Measurements from ENCODE around the gene SNX20. TPM values are rescaled to one million over a fixed set of nuclear protein-coding genes. Genes with fewer than 3 reads are reported as not detected.

The SNX20 gene
- total and polyA plus RNA-seq, 2 of the 13 experiments (the other 11 are each of a cell fraction or from before 2014, with no cell fraction given), result not detected

DNA sequence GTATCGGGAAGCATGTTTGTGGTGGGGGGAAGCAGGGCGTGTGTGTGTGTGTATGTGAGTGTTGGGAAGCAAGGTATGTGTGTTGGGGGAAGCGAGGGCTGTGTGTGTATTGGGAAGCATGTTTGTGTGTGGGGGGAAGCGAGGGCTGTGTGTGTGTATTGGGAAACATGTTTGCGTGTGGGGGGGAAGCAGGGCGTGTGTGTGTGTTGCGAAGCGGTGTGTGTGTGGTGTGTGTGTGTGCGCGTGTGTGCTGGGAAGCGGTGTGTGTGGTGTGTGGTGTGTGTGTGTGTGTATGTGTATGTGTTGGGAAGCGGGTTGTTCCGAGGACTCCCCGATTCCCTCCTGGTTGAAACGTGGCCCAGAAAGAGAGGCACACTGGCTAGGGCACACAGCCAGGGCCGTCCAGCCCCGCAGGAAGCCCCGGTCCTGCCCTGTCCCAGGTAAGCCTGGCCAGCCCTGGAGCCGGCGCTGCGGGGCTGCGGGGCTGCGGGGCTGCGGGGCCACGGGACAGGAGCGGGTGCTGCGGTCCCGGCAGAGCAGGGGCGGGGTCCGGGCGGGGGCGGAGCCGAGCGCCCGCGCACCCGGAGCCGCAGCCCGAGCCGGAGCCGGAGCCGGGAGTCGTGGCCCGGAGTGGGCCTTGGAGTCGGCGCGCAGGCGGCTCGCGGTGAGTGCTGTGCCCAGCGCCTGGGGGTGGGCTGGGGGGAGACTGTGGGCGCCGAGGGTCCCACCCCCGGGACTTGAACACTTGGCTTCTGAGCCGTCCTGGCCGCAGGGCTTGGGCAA lies 12.1 kb upstream of the SNX20 start, which contains the start of gene NOD2 (continued):
- TF ChIP-seq MBD4 (IDR thresholded peaks at IDR 0.05; ENCODE audit: borderline replicate concordance, low read length), result no peak
- TF ChIP-seq ZNF251 (CRISPR knock-in tag; IDR thresholded peaks at IDR 0.05), result no peak
- TF ChIP-seq, protein P1, sequence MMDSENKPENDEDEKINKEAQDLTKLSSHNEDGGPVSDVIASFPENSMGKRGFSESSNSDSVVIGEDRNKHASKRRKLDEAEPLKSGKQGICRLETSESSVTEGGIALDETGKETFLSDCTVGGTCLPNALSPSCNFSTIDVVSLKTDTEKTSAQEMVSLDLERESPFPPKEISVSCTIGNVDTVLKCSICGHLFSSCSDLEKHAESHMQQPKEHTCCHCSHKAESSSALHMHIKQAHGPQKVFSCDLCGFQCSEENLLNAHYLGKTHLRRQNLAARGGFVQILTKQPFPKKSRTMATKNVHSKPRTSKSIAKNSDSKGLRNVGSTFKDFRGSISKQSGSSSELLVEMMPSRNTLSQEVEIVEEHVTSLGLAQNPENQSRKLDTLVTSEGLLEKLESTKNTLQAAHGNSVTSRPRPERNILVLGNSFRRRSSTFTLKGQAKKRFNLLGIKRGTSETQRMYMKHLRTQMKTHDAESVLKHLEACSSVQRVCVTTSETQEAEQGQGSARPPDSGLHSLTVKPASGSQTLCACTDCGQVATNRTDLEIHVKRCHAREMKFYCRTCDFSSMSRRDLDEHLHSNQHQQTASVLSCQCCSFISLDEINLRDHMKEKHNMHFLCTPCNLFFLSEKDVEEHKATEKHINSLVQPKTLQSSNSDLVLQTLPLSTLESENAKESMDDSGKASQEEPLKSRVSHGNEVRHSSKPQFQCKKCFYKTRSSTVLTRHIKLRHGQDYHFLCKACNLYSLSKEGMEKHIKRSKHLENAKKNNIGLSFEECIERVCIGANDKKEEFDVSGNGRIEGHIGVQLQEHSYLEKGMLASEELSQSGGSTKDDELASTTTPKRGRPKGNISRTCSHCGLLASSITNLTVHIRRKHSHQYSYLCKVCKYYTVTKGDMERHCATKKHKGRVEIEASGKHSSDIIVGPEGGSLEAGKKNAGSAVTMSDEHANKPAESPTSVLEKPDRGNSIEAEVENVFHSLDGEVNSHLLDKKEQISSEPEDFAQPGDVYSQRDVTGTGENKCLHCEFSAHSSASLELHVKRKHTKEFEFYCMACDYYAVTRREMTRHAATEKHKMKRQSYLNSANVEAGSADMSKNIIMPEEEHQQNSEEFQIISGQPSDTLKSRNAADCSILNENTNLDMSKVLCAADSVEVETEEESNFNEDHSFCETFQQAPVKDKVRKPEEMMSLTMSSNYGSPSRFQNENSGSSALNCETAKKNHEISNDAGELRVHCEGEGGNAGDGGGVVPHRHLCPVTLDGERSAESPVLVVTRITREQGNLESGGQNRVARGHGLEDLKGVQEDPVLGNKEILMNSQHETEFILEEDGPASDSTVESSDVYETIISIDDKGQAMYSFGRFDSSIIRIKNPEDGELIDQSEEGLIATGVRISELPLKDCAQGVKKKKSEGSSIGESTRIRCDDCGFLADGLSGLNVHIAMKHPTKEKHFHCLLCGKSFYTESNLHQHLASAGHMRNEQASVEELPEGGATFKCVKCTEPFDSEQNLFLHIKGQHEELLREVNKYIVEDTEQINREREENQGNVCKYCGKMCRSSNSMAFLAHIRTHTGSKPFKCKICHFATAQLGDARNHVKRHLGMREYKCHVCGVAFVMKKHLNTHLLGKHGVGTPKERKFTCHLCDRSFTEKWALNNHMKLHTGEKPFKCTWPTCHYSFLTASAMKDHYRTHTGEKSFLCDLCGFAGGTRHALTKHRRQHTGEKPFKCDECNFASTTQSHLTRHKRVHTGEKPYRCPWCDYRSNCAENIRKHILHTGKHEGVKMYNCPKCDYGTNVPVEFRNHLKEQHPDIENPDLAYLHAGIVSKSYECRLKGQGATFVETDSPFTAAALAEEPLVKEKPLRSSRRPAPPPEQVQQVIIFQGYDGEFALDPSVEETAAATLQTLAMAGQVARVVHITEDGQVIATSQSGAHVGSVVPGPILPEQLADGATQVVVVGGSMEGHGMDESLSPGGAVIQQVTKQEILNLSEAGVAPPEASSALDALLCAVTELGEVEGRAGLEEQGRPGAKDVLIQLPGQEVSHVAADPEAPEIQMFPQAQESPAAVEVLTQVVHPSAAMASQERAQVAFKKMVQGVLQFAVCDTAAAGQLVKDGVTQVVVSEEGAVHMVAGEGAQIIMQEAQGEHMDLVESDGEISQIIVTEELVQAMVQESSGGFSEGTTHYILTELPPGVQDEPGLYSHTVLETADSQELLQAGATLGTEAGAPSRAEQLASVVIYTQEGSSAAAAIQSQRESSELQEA (CRISPR knock-in tag; IDR thresholded peaks at IDR 0.05; ENCODE audit: not compliant biosample characterization), result no peak
- no peak for TF ChIP-seq MATR3 (CRISPR knock-in tag; IDR thresholded peaks at IDR 0.05)
- TF ChIP-seq ZNF577 (CRISPR knock-in tag; IDR thresholded peaks at IDR 0.05; ENCODE audit: borderline replicate concordance, low read depth), result no peak
- TF ChIP-seq, protein P2, sequence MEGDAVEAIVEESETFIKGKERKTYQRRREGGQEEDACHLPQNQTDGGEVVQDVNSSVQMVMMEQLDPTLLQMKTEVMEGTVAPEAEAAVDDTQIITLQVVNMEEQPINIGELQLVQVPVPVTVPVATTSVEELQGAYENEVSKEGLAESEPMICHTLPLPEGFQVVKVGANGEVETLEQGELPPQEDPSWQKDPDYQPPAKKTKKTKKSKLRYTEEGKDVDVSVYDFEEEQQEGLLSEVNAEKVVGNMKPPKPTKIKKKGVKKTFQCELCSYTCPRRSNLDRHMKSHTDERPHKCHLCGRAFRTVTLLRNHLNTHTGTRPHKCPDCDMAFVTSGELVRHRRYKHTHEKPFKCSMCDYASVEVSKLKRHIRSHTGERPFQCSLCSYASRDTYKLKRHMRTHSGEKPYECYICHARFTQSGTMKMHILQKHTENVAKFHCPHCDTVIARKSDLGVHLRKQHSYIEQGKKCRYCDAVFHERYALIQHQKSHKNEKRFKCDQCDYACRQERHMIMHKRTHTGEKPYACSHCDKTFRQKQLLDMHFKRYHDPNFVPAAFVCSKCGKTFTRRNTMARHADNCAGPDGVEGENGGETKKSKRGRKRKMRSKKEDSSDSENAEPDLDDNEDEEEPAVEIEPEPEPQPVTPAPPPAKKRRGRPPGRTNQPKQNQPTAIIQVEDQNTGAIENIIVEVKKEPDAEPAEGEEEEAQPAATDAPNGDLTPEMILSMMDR (CRISPR knock-in tag; IDR thresholded peaks at IDR 0.05), result no peak
- TF ChIP-seq ZNF446 (CRISPR knock-in tag; IDR thresholded peaks at IDR 0.05), result peak; percentile 40; the same call in 1 of the 2 replicates
- TF ChIP-seq, protein P3, sequence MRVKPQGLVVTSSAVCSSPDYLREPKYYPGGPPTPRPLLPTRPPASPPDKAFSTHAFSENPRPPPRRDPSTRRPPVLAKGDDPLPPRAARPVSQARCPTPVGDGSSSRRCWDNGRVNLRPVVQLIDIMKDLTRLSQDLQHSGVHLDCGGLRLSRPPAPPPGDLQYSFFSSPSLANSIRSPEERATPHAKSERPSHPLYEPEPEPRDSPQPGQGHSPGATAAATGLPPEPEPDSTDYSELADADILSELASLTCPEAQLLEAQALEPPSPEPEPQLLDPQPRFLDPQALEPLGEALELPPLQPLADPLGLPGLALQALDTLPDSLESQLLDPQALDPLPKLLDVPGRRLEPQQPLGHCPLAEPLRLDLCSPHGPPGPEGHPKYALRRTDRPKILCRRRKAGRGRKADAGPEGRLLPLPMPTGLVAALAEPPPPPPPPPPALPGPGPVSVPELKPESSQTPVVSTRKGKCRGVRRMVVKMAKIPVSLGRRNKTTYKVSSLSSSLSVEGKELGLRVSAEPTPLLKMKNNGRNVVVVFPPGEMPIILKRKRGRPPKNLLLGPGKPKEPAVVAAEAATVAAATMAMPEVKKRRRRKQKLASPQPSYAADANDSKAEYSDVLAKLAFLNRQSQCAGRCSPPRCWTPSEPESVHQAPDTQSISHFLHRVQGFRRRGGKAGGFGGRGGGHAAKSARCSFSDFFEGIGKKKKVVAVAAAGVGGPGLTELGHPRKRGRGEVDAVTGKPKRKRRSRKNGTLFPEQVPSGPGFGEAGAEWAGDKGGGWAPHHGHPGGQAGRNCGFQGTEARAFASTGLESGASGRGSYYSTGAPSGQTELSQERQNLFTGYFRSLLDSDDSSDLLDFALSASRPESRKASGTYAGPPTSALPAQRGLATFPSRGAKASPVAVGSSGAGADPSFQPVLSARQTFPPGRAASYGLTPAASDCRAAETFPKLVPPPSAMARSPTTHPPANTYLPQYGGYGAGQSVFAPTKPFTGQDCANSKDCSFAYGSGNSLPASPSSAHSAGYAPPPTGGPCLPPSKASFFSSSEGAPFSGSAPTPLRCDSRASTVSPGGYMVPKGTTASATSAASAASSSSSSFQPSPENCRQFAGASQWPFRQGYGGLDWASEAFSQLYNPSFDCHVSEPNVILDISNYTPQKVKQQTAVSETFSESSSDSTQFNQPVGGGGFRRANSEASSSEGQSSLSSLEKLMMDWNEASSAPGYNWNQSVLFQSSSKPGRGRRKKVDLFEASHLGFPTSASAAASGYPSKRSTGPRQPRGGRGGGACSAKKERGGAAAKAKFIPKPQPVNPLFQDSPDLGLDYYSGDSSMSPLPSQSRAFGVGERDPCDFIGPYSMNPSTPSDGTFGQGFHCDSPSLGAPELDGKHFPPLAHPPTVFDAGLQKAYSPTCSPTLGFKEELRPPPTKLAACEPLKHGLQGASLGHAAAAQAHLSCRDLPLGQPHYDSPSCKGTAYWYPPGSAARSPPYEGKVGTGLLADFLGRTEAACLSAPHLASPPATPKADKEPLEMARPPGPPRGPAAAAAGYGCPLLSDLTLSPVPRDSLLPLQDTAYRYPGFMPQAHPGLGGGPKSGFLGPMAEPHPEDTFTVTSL (CRISPR knock-in tag; IDR thresholded peaks at IDR 0.05; ENCODE audit: borderline replicate concordance), result no peak
- TF ChIP-seq HMG20B (CRISPR knock-in tag; conservative IDR thresholded peaks at IDR 0.05), result no peak
- no peak for TF ChIP-seq TEAD2 (CRISPR knock-in tag; IDR thresholded peaks at IDR 0.05)

All from HepG2 (cell line).